ENCODE measurements around the gene S100A13.
"Not testable (repeated sequence)": the region's sequence is repeated elsewhere in the genome, so short reads cannot be mapped to it uniquely, and the experiment has no call there.

- not testable (repeated sequence) for TF ChIP-seq ZNF507 (tag; conservative IDR thresholded peaks at IDR 0.05); BHLHE40 (IDR thresholded peaks at IDR 0.05; ENCODE audit: low read length); MAFF (IDR thresholded peaks at IDR 0.05; ENCODE audit: low read length); CTCF (IDR thresholded peaks at IDR 0.05 in 2 of 3, conservative IDR thresholded peaks at IDR 0.05 in 1 of 3; ENCODE audit: insufficient read depth in 2 of 3, low read depth in 1 of 3, low read length in 3 of 3); GABPA (tag; conservative IDR thresholded peaks at IDR 0.05; ENCODE audit: low read depth); CBX3 (IDR thresholded peaks at IDR 0.05; ENCODE audit: borderline replicate concordance in 1 of 2, low read length in 2 of 2); PHB2 (IDR thresholded peaks at IDR 0.05; ENCODE audit: low read depth); ZBTB7A (IDR thresholded peaks at IDR 0.05; ENCODE audit: borderline replicate concordance, control insufficient read depth, low read depth, low read length); NFIC (IDR thresholded peaks at IDR 0.05); CHD1 (IDR thresholded peaks at IDR 0.05; ENCODE audit: low read length); ZNF253 (CRISPR knock-in tag; conservative IDR thresholded peaks at IDR 0.05); E2F5 (CRISPR knock-in tag; IDR thresholded peaks at IDR 0.05); MYNN (IDR thresholded peaks at IDR 0.05); MYNN (CRISPR knock-in tag; IDR thresholded peaks at IDR 0.05); ZFP1 (CRISPR knock-in tag; IDR thresholded peaks at IDR 0.05)
Measured at GRCh38 chr1:153575497-153575896, 51.8 kb downstream of the S100A13 start.

Data from K562 (cell line).